HepG2 (cell line): ENCODE data around the gene TRAF3. TPM values are rescaled to one million over a fixed set of nuclear protein-coding genes. Genes with fewer than 3 reads are reported as not detected.

Experiments used
- FOSL2 ChIP-seq: sonication (generic); formaldehyde crosslinking; IDR thresholded peaks from 2 replicates; pipeline ENCODE4 v1.4.0; 2020; ENCODE audit warnings: missing genetic modification reagents
- KAT2B ChIP-seq: fragments of 150-350 bp; IDR thresholded peaks from 2 replicates; pipeline ENCODE4 v1.6.1; 2014; ENCODE audit warnings: low read depth, low read length, borderline replicate concordance
- NCOA1 ChIP-seq: sonication (generic); formaldehyde crosslinking; IDR thresholded peaks from 2 replicates; pipeline ENCODE4 v1.9.0; 2021; ENCODE audit warnings: missing genetic modification reagents
- ZNF44 ChIP-seq: sonication (generic); formaldehyde crosslinking; IDR thresholded peaks from 2 replicates; pipeline ENCODE4 v1.5.1; 2020; ENCODE audit warnings: mild to moderate bottlenecking, missing genetic modification reagents
- ZNF879 ChIP-seq: sonication (generic); formaldehyde crosslinking; IDR thresholded peaks from 2 replicates; pipeline ENCODE4 v1.8.1; 2023; ENCODE audit warnings: missing genetic modification reagents
- polyA plus RNA-seq, 8 experiments: library from polyadenylated mRNA; depleted of rRNA in 3 of 8; stranded (reverse) in 7 of 8; unstranded in 1 of 8; fragments of >200 nt; fragmentation: Illumina TruSeq in 4 of 8; extraction: Trizol in 4 of 8; gene quantifications; 2 replicates each; pipeline versions ENCODE4 v1.2.1 to v1.2.3, GENCODE V29; 2011 to 2016; ENCODE audit warnings: low read depth in 4 of 8, missing spikeins in 1 of 8, mixed read lengths in 1 of 8; ENCODE audit not compliant: insufficient read depth in 1 of 8
- total RNA-seq, 5 experiments: library from RNA; depleted of rRNA; stranded (reverse); fragments of >200 nt; fragmentation: Illumina TruSeq; extraction: Trizol; gene quantifications; 2 replicates each; pipeline ENCODE4 v1.2.3, GENCODE V29; 2016; ENCODE audit warnings: low read depth in 1 of 5
- TF ChIP-seq, protein P1 (sequence below), 2 experiments: IDR thresholded peaks; 2 replicates each; pipeline ENCODE4 v1.6.1; 2011 to 2012; ENCODE audit warnings: low read length in 2 of 2, borderline replicate concordance in 1 of 2, low read depth in 1 of 2, mild to moderate bottlenecking in 1 of 2, moderate library complexity in 1 of 2
- TF ChIP-seq, protein P2 (sequence below): sonication (generic); formaldehyde crosslinking; IDR thresholded peaks from 2 replicates; pipeline ENCODE4 v1.5.1; 2020; ENCODE audit warnings: mild to moderate bottlenecking, missing genetic modification reagents, borderline replicate concordance
- TF ChIP-seq, protein P3 (sequence below): sonication (generic); formaldehyde crosslinking; IDR thresholded peaks from 2 replicates; pipeline ENCODE4 v1.4.0; 2020; ENCODE audit warnings: mild to moderate bottlenecking, missing genetic modification reagents
- TF ChIP-seq, protein P4 (sequence below): sonication (generic); formaldehyde crosslinking; IDR thresholded peaks from 2 replicates; pipeline ENCODE4 v1.4.0; 2020; ENCODE audit warnings: low read depth, missing genetic modification reagents
- TF ChIP-seq, protein P5 (sequence below): IDR thresholded peaks from 2 replicates; pipeline ENCODE4 v1.6.1; 2012; ENCODE audit warnings: inconsistent platforms

TRAF3 gene
- total and polyA plus RNA-seq, 2 of the 13 experiments (the other 11 are each of a cell fraction or from before 2014, with no cell fraction given): 6.9 to 12.2 TPM

DNA sequence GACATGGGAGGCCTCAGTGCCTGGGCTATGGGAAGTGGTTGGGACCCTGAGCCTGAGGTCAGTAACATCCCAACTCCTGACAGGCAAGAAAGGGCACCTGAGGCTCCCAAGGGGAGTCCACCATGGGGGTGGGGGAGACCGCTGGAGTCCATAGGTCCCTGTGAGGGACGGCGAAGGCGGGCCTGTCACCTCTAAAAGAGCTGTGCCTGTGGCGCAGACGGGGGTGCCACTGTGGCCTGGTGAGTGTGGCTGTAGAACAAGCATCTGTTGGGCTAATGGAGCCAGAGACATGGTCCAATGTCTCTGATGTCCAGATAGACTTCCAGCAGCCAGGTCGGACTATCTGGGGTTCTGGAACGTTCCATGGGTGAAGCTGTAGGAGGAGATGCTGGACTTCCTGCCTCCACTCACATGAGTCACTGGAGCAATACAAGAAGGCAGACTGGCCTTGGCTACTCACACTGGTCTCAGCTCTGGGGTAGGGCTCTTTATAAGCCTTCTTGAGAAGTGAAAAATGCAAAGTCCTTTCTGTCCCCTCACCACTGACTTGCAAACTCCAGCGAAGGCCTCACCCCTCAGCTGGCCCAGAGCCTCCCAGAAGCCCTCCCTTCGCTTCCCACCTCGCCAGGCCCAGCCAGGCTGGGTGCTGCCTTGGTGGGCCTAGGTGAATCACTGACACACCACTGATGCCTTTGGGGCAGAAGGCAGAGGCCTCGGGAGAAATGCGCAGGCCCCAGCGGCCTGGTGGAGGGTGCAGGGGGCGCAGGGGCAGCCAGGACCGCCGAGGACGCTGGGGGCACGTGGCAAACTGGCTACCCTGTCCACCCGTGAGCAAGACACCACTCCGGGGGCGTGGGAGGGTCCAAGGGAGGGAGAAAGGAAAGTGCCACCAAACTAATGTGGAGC is 1.1 kb upstream of the TRAF3 start (continued):
- TF ChIP-seq, protein P1, sequence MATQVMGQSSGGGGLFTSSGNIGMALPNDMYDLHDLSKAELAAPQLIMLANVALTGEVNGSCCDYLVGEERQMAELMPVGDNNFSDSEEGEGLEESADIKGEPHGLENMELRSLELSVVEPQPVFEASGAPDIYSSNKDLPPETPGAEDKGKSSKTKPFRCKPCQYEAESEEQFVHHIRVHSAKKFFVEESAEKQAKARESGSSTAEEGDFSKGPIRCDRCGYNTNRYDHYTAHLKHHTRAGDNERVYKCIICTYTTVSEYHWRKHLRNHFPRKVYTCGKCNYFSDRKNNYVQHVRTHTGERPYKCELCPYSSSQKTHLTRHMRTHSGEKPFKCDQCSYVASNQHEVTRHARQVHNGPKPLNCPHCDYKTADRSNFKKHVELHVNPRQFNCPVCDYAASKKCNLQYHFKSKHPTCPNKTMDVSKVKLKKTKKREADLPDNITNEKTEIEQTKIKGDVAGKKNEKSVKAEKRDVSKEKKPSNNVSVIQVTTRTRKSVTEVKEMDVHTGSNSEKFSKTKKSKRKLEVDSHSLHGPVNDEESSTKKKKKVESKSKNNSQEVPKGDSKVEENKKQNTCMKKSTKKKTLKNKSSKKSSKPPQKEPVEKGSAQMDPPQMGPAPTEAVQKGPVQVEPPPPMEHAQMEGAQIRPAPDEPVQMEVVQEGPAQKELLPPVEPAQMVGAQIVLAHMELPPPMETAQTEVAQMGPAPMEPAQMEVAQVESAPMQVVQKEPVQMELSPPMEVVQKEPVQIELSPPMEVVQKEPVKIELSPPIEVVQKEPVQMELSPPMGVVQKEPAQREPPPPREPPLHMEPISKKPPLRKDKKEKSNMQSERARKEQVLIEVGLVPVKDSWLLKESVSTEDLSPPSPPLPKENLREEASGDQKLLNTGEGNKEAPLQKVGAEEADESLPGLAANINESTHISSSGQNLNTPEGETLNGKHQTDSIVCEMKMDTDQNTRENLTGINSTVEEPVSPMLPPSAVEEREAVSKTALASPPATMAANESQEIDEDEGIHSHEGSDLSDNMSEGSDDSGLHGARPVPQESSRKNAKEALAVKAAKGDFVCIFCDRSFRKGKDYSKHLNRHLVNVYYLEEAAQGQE (IDR thresholded peaks at IDR 0.05; ENCODE audit: borderline replicate concordance in 1 of 2, low read depth in 1 of 2, low read length in 2 of 2): no peak
- TF ChIP-seq FOSL2 (CRISPR knock-in tag) (peak; percentile 57), ZNF879 (no peak), ZNF44 (CRISPR knock-in tag) (no peak), KAT2B (no peak), NCOA1 (0 out of 2 replicates have a peak, but pooled peaks have one; percentile 62)
- TF ChIP-seq, protein P2, sequence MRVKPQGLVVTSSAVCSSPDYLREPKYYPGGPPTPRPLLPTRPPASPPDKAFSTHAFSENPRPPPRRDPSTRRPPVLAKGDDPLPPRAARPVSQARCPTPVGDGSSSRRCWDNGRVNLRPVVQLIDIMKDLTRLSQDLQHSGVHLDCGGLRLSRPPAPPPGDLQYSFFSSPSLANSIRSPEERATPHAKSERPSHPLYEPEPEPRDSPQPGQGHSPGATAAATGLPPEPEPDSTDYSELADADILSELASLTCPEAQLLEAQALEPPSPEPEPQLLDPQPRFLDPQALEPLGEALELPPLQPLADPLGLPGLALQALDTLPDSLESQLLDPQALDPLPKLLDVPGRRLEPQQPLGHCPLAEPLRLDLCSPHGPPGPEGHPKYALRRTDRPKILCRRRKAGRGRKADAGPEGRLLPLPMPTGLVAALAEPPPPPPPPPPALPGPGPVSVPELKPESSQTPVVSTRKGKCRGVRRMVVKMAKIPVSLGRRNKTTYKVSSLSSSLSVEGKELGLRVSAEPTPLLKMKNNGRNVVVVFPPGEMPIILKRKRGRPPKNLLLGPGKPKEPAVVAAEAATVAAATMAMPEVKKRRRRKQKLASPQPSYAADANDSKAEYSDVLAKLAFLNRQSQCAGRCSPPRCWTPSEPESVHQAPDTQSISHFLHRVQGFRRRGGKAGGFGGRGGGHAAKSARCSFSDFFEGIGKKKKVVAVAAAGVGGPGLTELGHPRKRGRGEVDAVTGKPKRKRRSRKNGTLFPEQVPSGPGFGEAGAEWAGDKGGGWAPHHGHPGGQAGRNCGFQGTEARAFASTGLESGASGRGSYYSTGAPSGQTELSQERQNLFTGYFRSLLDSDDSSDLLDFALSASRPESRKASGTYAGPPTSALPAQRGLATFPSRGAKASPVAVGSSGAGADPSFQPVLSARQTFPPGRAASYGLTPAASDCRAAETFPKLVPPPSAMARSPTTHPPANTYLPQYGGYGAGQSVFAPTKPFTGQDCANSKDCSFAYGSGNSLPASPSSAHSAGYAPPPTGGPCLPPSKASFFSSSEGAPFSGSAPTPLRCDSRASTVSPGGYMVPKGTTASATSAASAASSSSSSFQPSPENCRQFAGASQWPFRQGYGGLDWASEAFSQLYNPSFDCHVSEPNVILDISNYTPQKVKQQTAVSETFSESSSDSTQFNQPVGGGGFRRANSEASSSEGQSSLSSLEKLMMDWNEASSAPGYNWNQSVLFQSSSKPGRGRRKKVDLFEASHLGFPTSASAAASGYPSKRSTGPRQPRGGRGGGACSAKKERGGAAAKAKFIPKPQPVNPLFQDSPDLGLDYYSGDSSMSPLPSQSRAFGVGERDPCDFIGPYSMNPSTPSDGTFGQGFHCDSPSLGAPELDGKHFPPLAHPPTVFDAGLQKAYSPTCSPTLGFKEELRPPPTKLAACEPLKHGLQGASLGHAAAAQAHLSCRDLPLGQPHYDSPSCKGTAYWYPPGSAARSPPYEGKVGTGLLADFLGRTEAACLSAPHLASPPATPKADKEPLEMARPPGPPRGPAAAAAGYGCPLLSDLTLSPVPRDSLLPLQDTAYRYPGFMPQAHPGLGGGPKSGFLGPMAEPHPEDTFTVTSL (CRISPR knock-in tag): no peak
- TF ChIP-seq, protein P3, sequence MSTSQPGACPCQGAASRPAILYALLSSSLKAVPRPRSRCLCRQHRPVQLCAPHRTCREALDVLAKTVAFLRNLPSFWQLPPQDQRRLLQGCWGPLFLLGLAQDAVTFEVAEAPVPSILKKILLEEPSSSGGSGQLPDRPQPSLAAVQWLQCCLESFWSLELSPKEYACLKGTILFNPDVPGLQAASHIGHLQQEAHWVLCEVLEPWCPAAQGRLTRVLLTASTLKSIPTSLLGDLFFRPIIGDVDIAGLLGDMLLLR: no peak
- TF ChIP-seq, protein P4, sequence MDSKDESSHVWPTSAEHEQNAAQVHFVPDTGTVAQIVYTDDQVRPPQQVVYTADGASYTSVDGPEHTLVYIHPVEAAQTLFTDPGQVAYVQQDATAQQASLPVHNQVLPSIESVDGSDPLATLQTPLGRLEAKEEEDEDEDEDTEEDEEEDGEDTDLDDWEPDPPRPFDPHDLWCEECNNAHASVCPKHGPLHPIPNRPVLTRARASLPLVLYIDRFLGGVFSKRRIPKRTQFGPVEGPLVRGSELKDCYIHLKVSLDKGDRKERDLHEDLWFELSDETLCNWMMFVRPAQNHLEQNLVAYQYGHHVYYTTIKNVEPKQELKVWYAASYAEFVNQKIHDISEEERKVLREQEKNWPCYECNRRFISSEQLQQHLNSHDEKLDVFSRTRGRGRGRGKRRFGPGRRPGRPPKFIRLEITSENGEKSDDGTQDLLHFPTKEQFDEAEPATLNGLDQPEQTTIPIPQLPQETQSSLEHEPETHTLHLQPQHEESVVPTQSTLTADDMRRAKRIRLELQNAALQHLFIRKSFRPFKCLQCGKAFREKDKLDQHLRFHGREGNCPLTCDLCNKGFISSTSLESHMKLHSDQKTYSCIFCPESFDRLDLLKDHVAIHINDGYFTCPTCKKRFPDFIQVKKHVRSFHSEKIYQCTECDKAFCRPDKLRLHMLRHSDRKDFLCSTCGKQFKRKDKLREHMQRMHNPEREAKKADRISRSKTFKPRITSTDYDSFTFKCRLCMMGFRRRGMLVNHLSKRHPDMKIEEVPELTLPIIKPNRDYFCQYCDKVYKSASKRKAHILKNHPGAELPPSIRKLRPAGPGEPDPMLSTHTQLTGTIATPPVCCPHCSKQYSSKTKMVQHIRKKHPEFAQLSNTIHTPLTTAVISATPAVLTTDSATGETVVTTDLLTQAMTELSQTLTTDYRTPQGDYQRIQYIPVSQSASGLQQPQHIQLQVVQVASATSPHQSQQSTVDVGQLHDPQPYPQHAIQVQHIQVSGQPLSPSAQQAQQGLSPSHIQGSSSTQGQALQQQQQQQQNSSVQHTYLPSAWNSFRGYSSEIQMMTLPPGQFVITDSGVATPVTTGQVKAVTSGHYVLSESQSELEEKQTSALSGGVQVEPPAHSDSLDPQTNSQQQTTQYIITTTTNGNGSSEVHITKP (CRISPR knock-in tag): 0 out of 2 replicates have a peak, but pooled peaks have one; percentile 45
- TF ChIP-seq, protein P5, sequence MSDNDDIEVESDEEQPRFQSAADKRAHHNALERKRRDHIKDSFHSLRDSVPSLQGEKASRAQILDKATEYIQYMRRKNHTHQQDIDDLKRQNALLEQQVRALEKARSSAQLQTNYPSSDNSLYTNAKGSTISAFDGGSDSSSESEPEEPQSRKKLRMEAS: peak; percentile 54
